HG02678 (cell line): ENCODE results near the gene ALG5.
A peak's percentile ranks its signal among the peaks of the same experiment; 100 is the strongest.

ENCODE experiments used
- ATAC-seq: cut with Tn5 transposase; IDR thresholded peaks from one replicate; pipeline ENCODE4 v1.9.1; 2021; ENCODE audit warnings: mild to moderate bottlenecking, moderate library complexity; ENCODE audit not compliant: unreplicated experiment

The ALG5 gene

GRCh38 chr13:36981156-36981743 is 17.9 kb downstream of the ALG5 start:
- no peak for ATAC-seq

- no peak for ATAC-seq
Measured at GRCh38 chr13:36979361-36980050, 19.6 kb downstream of the ALG5 start.

GRCh38 chr13:36975172-36975571 is 24.0 kb downstream of the ALG5 start:
- no peak for ATAC-seq

- peak; percentile 81 for ATAC-seq
Measured at GRCh38 chr13:36973621-36974295, 25.4 kb downstream of the ALG5 start.

GRCh38 chr13:36973009-36973408 is 26.1 kb downstream of the ALG5 start:
- ATAC-seq: no peak

GRCh38 chr13:36966404-36966803 is 32.7 kb downstream of the ALG5 start:
- no peak for ATAC-seq

- ATAC-seq: no peak
Measured at GRCh38 chr13:36965767-36966166, 33.4 kb downstream of the ALG5 start.

- no peak for ATAC-seq
Measured at GRCh38 chr13:36959456-36960116, 39.6 kb downstream of the ALG5 start.

- ATAC-seq: no peak
Measured at GRCh38 chr13:36954542-36954941, 44.6 kb downstream of the ALG5 start.

GRCh38 chr13:36950920-36951319 is 48.2 kb downstream of the ALG5 start:
- ATAC-seq: no peak

- ATAC-seq: no peak
Measured at GRCh38 chr13:36950330-36950729, 48.8 kb downstream of the ALG5 start.

- ATAC-seq: no peak
Measured at GRCh38 chr13:36945078-36945477, 54.1 kb downstream of the ALG5 start.

GRCh38 chr13:36925603-36926002 is 73.5 kb downstream of the ALG5 start:
- ATAC-seq: no peak

- ATAC-seq: no peak
Measured at GRCh38 chr13:36924001-36924400, 75.1 kb downstream of the ALG5 start.

- ATAC-seq: no peak
Measured at GRCh38 chr13:36921631-36922301, 77.4 kb downstream of the ALG5 start.

GRCh38 chr13:36920616-36921185 is 78.4 kb downstream of the ALG5 start:
- ATAC-seq: peak; percentile 3

GRCh38 chr13:36919833-36920615 is 79.1 kb downstream of the ALG5 start, which contains the start of gene SMAD9:
SMAD9 (minus strand) TSS chr13:36920238; CDS start chr13:36879689, 40,549 bp downstream.
- peak; percentile 67 for ATAC-seq

GRCh38 chr13:36919171-36919832 is 79.8 kb downstream of the ALG5 start:
- peak; percentile 10 for ATAC-seq
